Measurements from ENCODE around the gene BTK.
A peak's percentile ranks its signal among the peaks of the same experiment; 100 is the strongest.

The BTK gene

DNA sequence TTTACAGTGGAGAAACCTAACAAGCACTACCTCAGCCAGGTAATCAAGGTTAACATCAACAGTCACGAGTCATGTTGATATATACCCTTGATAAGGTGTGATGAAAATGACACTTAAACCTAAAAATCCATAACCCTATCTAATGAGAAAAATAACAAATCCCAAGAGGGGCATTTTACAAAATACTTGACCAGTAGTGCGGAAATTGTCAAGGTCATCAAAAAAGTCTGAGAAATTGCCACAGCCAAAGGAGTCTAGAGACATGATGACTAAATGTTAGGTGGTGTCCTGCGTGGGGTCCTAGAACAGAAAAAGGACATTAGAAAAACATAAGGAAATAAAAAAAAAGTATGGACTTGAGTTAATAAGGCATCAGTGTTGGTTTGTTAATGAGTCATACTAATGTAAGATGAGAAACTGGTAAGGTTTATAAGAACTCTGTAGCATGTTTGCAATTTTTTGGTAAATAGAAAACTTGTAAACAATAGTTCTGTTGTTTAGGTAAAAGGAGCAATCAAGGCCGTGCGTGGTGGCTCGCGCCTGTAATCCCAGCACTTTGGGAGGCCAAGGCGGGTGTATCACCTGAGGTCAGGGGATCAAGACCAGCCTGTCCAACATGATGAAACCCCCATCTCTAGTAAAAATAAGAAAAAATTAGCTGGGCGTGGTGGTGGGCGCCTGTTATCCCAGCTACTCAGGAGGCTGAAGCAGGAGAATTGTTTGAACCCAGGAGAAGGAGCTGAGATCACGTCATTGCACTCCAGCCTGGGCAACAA, 7.7 kb upstream of the BTK start:
- DNase-seq (ENCODE audit: low read depth), result no peak

DNA sequence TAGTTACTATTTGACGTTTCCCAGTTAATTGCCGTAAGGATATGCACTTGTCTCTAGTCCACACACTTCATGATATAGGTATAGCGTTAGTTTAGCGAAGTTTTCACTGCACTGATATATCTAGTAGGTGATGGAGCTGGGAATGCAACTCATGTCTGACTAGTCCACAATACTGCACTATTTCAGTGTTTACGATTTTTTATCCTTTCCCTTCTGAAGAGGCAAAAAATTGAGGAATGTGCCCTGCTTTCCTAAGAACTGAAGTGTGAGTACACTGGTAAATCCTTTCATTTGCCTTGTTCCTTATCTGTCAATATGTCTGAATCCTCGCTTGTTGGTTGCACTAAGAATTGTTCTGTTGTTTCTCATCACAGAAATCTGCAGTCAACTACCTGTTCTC, 5.8 kb upstream of the BTK start:
- DNase-seq (ENCODE audit: low read depth), result no peak

DNA sequence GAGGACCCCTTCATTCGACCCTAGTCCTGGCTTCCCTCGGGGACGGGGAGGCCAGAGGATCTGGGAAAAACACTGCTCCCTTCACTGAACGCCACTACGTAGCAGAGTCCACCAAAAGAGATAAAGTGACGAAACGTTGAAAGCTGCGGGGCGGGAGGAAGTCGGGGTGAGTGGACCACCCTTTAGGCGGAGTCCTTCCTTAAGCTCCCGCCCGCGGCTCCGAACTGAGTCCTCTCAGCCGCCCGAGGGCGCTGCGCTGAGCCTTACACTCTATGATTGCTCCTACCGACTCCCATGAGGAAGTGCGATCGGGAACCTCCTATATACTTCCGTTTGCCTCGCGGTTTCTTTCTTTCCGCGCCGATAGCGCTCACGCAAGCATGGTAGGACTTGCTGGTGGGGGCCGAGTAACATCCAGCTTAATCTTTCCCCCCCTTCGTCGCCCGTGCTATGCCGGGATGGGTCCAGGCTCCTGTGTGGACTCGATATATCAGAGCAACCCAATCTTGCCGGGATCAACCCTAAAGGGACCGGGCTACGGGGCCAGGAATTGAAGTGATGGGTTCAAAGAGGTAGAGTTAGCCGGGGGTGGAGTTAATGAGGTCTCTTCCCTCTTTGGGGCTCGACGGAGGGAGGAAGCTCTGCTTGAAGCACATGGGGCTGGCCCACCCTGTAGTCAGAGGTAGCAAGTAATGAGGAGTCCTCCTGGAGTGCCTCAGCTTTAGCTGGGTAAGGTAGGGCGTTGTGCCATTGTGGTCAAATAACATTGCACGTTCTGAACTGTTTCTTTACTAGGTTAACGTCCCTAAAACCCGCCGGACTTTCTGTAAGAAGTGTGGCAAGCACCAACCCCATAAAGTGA, 4.9 kb upstream of the BTK start, which contains the start of gene RPL36A:
TSS of gene RPL36A (plus strand) at position 348 of the 862 bp plus-strand sequence. CDS start at position 381, 33 bp downstream.
- peak; percentile 61 for DNase-seq (ENCODE audit: low read depth)

DNA sequence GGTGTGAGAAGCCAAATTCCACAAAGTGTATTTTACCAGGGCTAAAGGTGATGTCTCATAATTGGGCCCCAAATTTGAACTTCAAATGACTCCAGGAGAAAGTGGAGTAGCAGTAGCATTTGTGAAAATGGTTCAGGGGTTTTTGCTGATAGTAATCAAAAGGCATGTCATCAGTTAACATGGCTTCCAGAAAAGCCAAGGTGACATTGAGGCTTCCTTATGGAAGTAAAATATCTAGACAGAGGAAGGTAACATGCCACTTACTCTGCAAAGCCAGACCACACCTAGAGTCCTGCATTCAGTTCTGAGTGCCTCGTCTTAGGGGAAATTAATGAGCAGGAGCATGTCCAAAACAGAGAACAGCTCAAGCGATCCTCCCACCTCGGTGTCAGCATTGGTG, 2.6 kb upstream of the BTK start:
- DNase-seq (ENCODE audit: low read depth), result no peak

DNA sequence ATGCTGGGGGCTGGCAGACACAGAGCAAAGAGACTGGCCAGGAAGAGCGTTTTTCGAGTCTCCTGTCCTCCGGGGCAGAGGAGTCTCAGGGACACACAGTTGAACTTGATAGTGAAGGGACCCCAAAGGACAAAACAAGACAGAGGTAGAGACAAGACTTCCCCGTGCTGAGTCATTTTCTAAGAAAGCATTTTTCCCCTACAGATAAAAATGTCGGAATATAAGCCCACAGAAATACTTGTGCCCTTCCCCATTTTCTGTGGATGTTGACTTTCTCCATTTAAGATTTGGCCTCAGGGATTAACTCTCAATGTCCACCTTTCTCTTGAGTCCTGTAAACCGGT, 523 bp upstream of the BTK start:
- DNase-seq (ENCODE audit: low read depth), result no peak

DNA sequence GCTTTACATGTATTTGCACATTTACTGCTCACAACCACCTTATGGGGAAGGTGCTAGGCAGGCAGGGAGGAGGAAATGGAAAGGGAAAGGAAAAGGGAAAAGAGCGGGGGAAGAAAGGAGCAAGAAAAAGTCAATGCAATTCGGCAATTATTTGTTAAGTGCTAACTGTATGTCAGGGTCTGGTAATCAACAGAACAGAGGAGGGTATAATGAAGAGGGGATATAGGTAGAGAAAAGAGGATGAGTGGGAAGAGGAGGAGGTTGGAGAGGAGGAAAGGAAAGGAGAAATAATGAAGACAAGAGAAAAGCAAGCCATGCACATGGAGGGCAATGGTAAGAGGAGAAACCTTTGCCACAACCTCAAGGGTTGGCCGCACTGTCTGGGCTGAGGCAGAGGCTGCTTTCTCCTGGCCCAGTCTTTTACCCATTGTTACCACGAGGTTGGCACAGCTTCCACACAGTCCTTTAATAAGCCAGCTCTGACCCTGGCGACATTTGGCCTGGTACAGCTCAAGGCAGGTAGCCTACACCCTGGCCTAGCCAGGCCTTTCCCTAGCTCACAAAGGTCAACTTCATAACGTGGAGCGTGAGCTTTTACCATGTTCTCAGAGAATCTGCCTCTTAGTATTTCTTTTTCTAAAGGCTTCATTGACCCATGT, 836 bp downstream of the BTK start:
- DNase-seq (ENCODE audit: low read depth), result no peak

DNA sequence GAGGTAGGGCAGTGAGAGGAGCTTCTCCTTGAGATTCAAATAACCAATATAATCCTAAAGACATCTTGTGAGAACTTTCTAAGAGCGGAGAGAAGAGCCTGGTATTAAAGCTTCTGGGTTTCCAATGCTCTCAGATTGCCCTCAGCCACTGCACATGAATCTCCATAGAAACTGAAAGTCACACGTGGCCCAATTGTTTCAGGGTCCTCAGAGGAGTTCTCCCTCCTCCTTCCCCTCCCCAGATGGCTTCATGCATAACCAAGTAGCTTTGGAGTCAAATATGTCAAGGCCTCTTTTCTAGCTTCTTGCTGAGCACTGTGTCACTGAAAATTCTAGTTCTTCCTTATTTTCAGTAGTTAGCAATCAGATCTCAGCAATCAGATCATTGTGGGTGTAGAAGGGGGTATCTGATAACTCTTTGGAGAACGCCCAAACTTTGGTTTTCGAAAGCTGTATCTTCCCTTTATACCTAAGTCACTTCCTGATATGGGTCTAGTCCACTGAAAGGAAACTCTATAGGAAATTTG, 2.2 kb downstream of the BTK start:
- DNase-seq (ENCODE audit: low read depth), result no peak

DNA sequence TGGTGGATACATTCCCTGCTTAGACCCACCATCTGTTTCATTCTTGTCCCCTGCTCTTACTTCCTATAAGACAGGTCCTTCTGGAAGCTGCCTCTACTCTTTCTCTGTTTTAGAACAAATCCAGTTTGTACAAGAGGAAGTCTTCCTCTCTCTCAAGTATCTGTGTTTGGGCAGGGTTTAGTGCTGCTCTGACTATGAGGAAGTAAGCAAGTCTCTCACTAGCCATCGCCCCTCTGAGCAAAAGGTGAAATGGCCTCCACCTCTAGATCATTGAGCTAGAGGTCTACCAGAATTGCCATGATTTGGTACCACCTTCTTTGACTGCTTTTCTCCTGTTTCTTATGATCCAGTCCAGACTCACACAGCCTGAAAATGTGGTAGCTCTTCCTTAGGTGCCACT, 8.4 kb downstream of the BTK start:
- DNase-seq (ENCODE audit: low read depth), result no peak

DNA sequence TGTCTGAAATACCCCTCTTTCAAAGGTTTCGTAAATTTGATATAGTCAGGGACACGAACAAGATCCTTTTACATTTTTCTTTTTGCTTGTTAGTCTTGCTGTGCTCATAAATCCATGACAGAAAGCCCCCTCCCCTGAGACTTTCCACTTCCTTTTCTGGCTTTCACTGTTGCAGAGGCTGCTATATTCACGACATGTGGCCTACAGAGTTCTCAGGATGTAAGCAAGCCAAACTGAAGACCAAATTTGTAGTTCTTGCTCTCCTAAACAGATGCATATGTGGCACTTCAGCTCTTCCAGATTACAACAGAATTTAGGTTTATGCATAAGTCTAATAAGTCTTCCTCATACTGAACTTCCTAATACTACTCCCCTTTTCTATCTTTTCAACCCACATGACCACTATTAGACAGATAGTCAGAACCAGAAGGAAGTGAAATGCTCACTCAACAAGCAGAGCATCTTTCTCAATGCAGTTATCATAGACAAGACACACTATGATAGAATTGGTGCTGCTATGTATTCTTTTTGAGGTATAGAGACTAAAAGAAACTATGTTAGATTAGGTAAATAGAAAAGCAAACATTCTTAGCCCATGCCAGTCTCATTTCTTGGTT, 15.0 kb downstream of the BTK start:
- no peak for DNase-seq (ENCODE audit: low read depth)

DNA sequence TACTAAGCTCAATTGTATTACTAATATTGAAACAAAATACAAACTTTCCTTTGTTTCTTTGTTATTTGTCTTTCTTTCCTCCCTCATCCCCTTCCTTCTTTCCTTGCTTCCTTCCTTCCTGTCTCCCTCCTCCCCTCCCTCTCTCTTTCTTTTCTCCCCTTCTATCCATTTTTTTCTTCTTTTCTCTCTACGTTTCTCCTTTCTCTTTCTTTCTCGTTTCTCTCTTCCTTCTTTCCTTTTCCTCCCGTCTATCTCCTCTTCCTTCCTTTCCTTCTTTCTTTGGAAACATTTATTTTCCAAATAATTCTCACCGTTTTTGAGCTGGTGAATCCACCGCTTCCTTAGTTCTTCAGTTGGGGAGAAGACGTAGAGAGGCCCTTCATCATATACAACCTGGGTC, 16.3 kb downstream of the BTK start:
- no peak for DNase-seq (ENCODE audit: low read depth)

DNA sequence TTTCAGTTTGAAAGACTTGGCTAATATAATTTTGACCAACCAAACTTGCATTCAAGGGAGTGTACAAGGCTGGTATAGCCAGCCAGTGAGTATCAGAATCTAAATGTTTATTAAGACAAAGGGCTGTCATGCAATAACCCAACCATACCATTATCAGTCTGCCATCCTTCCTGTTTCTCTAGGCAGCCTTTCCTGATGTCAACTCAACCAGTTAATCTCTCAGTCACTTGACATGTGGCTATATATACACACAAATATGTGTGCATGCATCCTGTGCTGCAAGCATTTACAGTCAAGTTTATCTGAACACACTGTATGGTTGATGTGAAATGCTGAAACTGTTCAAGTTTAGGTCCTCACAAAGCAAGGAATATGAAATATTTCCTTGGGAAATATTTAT, 17.2 kb downstream of the BTK start:
- no peak for DNase-seq (ENCODE audit: low read depth)

DNA sequence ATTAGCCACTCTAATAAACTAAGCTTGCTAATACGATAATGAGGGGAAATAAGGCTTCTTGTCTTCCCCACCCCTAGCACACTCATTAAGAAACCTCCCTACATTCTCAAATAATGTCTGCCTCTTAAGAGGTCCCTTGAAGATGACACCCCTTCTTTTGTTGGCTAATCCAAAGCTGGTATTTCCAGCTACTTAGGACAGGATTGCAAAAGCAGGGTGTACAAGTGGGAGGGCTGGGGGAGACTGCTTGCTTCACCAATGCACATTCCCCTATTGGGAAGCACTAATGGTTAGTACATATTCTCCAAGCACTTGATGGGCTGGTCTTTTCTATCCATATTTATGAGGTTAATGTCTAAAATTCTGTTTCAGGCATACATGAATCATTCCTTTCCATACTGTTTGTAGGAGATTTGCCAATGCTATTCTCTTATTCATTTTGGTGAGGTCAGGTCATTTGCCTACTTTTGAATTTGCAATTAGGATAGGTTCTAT, 20.6 kb downstream of the BTK start:
- DNase-seq (ENCODE audit: low read depth), result no peak

DNA sequence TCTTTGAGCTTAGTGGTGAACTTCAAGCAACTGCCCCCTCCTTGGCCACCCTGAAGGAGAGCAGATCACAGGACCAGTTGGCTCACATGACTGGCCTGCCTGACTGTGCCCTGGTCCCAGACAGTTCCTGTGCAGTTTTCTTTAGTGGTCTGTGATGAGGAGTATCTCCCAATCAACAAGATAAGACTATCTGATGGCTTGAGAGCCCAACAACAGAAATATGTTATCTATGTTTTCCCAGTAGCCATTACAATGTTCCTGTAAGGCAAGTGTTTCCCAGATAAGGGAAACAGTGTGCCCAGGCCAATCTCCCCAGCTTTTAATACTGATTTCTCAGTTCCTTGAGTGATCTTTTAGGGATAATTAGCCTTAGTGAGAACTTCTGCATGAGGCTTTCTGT, 23.2 kb downstream of the BTK start:
- no peak for DNase-seq (ENCODE audit: low read depth)

DNA sequence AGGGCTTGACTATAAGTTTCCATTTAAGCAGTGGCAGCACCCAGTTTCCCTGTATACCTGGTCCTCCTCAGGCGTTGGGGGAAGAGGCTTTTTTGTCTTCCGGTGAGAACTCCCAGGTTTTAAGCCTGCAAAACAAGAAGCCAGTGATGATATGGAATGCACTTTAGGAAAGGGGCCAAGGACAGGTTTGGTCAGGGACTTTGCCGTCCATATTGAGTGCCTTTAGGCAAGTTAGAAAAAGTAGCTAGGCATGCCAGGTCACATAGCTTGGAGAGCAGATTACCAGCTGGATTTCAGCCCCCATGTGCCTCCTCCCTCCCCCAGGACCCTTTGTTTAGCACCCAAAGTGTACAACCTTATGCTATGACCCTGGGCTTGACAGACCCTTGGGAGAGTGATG, 23.9 kb downstream of the BTK start:
- no peak for DNase-seq (ENCODE audit: low read depth)

DNA sequence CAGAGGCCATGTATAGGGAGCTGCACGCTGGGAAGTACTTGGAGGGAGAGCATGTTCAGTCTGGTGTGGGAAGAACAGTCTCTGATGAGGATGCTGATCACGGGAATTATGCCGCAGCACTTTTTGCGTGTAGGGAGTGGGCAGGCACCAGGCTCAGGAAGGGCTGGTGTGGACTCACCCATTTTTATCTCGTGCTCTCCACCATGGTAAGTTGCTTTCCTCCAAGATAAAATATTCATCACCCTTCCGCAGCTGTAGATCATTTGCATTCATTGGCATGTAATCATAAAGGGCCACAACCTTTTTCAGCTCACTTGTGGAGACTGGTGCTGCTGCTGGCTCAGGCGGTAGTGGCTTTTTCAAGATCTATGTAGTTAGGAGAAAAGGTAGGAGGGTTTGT, 25.6 kb downstream of the BTK start:
- DNase-seq (ENCODE audit: low read depth), result no peak

DNA sequence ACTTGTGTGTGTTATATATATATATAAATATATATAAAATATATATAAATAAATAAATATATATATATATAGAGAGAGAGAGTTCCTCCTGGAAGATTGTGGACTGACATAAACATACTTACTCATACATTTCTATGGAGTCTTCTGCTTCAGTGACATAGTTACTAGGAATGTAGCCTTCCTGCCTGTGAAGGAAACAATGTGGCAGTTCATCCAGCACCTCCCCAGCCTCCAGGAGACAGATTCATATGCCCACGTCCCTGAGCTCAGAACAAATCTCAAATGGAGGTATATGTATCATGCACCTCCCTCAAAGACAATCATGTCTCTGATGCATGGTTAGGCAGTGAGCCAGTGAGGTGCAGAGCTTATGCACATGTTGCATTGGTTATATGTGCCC, 26.0 kb downstream of the BTK start:
- DNase-seq (ENCODE audit: low read depth), result no peak

DNA sequence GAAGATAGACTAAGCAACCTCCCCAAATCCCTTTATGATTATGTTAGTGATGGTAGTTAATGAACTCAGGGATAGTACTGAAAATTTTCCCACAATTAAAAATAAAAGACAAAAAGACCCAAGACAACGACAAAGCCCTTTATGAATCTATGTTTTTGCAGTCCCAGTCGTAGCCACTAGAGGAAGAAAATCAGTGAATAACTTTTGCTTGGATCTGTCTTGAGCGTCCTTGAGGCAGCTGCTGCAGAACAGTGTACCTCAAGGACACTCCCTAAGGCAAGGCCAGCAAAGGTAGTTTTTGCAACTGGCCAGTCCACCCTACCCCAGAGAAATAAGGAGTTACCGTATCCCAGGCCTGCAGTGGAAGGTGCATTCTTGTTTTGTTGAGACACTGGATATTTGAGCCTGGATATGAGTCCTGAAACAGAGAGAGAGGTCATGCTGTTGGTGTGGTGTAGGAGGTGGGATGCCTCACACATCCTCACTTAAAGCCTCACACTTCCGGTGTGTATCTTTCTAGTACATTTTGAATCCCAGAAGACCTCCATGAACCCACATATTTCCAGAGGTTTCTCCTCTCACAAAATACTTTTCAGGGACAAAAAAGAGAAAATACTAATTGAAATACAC, 28.7 kb downstream of the BTK start:
- DNase-seq (ENCODE audit: low read depth), result no peak

DNA sequence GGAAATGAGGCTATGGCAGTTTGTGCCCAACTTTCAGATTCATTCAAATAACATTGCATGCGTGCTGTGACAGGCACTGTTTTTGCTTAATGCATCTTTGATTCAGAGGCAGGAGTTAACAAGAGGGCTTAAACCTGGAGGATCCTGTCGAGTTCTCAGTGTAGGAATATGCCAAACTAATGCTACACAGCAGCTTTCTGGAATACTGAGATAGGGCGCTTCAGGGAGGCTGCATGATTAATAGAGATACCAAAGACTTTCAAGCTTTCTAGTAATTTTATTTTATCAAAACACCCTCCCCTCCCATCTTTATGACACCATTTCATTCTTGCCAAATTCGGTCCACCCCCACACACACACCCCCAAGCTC, 36.8 kb downstream of the BTK start:
- no peak for DNase-seq (ENCODE audit: low read depth)

DNA sequence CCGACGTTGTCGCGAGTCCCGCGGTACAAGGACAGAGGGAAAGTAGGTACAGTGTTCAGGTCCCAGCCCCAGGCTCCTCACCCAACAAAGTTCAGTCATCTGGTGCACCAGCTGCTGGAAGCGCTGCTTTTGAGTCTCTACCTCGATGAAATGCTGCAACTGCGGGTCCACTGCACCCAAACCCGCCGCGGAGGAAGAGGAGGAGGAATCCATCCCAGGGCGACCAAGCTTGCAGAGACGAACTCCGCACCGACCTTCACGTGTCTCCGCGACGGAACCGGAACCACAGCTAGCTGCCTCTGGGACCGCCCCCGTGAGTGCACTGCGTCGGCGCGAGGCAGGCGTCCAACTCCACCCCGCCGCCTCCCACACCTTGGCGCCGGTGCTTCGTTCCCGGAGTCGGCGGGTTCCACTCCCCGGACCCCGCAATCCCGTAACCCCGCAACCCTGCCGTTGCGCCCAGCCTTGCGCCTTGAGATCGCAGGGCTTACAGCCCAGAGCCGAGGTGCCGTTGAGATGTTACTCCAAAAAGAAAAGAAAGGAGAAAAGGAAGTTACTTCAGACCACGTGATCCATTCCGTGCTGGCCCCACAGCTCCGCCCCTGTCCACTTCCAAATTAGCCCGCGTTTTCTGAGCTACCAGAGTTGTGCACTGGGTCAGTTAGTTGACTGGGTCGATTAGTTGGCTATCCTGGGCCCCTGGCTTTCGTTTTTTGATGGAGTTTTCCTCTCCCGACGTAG, 37.4 kb downstream of the BTK start, which contains the start of gene TIMM8A:
TSS of gene TIMM8A (minus strand) at position 291 of the 741 bp plus-strand sequence. CDS start at position 213, 78 bp downstream.
- peak; percentile 55 for DNase-seq (ENCODE audit: low read depth)

DNA sequence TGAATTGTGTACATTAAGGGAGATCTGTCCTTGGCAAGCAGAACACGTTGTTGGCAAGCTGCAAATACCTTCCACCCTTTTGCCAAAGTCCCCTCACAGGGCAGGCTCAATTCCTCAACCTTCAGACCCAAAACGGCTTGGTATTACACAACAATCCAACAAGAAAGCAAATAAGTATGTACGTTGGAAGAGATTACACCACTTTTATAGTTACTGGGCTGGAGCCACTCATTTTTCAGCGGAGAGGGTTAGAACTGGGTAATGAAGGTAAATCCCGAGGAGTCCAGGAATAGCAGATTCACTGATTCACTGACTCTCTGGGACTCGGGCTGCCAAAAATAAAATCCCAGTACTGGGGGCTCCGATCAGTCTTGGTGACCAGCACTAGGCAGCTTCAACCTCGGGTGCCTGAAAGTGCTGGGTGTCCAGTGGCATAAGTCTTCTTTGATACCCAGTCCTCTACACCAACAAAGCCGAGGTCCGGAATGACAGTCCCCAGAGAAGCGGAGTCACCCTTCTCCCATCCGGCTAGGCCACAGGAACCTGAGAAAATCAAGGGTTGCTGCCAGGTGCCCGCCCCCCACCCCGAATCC, 38.0 kb downstream of the BTK start:
- DNase-seq (ENCODE audit: low read depth), result no peak
